GM23248 (cell line): ENCODE results near the gene USF2. TPM values are rescaled to one million over a fixed set of nuclear protein-coding genes. Genes with fewer than 3 reads are reported as not detected.
A peak's percentile ranks its signal among the peaks of the same experiment; 100 is the strongest.

Experiments used
- DNase-seq: peaks from one replicate; pipeline ENCODE4 v3.0.0-alpha.2; 2015
- H2AFZ ChIP-seq: fragments of 200-600 bp; sonication (generic); 2 replicates; pipeline ENCODE4 v1.6.1; 2016; ENCODE audit warnings: antibody characterized with exemption
- H3F3A ChIP-seq: fragments of 200-600 bp; sonication (generic); 2 replicates; pipeline ENCODE4 v1.6.1; 2016; ENCODE audit warnings: mild to moderate bottlenecking, antibody characterized with exemption, mixed run types; ENCODE audit not compliant: insufficient read depth
- H3K27ac ChIP-seq: fragments of 200-600 bp; sonication (generic); 2 replicates; pipeline ENCODE4 v1.5.1; 2016; ENCODE audit warnings: mild to moderate bottlenecking
- H3K27me3 ChIP-seq: fragments of 200-600 bp; sonication (generic); replicated peaks from 2 replicates; pipeline ENCODE4 v1.6.1; 2016; ENCODE audit warnings: mild to moderate bottlenecking; ENCODE audit not compliant: insufficient read depth
- H3K36me3 ChIP-seq: fragments of 200-600 bp; sonication (generic); 2 replicates; pipeline ENCODE4 v1.6.1; 2016; ENCODE audit warnings: low read depth, mild to moderate bottlenecking
- H3K4me1 ChIP-seq: fragments of 200-600 bp; sonication (generic); 2 replicates; pipeline ENCODE4 v1.6.1; 2016; ENCODE audit warnings: mild to moderate bottlenecking; ENCODE audit not compliant: insufficient read depth
- H3K4me2 ChIP-seq: fragments of 200-600 bp; sonication (generic); one replicate; pipeline ENCODE4 v1.6.1; 2016; ENCODE audit warnings: mild to moderate bottlenecking; ENCODE audit not compliant: unreplicated experiment
- H3K4me3 ChIP-seq: fragments of 200-600 bp; sonication (generic); 2 replicates; pipeline ENCODE4 v1.5.1; 2016; ENCODE audit warnings: mild to moderate bottlenecking
- H3K79me2 ChIP-seq: fragments of 200-600 bp; sonication (generic); 2 replicates; pipeline ENCODE4 v1.6.1; 2016; ENCODE audit warnings: mild to moderate bottlenecking; ENCODE audit not compliant: insufficient read depth
- H3K9ac ChIP-seq: fragments of 200-600 bp; sonication (generic); 2 replicates; pipeline ENCODE4 v1.6.1; 2016; ENCODE audit warnings: mild to moderate bottlenecking
- H3K9me2 ChIP-seq: fragments of 200-600 bp; sonication (generic); 2 replicates; pipeline ENCODE4 v1.6.1; 2016; ENCODE audit warnings: mixed run types, mild to moderate bottlenecking, moderate library complexity; ENCODE audit not compliant: insufficient read depth
- H3K9me3 ChIP-seq: fragments of 200-600 bp; sonication (generic); one replicate; pipeline ENCODE4 v1.6.1; 2017; ENCODE audit warnings: low read depth
- H4K20me1 ChIP-seq: fragments of 200-600 bp; sonication (generic); 2 replicates; pipeline ENCODE4 v1.6.0; 2016; ENCODE audit not compliant: insufficient read depth
- EZH2 ChIP-seq: fragments of 200-600 bp; sonication (generic); IDR thresholded peaks from 2 replicates; pipeline ENCODE4 v1.6.1; 2018; ENCODE audit warnings: antibody characterized with exemption, mild to moderate bottlenecking; ENCODE audit not compliant: insufficient read depth, poor library complexity, severe bottlenecking
- EZH2phosphoT487 ChIP-seq: fragments of 200-600 bp; sonication (generic); IDR thresholded peaks from 2 replicates; pipeline ENCODE4 v1.6.1; 2018; ENCODE audit warnings: antibody characterized with exemption, moderate library complexity, mild to moderate bottlenecking, low read depth; ENCODE audit not compliant: insufficient read depth
- WGBS, 2 experiments: methylation state at CpG; one replicate each; pipeline ENCODE4 v1.1.6; 2015 to 2017; ENCODE audit warnings: low lambda C conversion rate in 2 of 2, low coverage in 1 of 2; ENCODE audit errors: missing lambda C conversion rate in 2 of 2; 5-methylcytosine and 5-hydroxymethylcytosine counted together
- in situ Hi-C: fragments of 300-500 bp; cut with MboI; formaldehyde crosslinking; loops from 2 replicates; pipeline ENCODE4 v1.15.0; 2020
- polyA plus RNA-seq: library from polyadenylated mRNA; unstranded; fragments of >200 nt; fragmentation: Nextera tagmentation; extraction: Ambion mirVana; gene quantifications from 2 replicates; pipeline ENCODE4 v1.2.1, GENCODE V29; 2016
- total RNA-seq: library from RNA; depleted of rRNA; stranded (reverse); fragments of >200 nt; shearing (Covaris generic); gene quantifications from 2 replicates; pipeline ENCODE4 v1.2.3, GENCODE V29; 2014

Gene USF2
- total and polyA plus RNA-seq, 2 experiments from 2014 or later: 10.4 to 64.6 TPM

GRCh38 chr19:35318679-35319448 is 50.1 kb downstream of the USF2 start:
- peak overlapping the region; percentile 35; the same call in 1 of the 2 replicates for H2AFZ ChIP-seq
- no peak overlapping the region for H3K4me3 ChIP-seq
- in situ Hi-C loops: no loop called here
- no peaks in the 10 kb centered on the region for H4K20me1 ChIP-seq
- no peaks in the 10 kb centered on the region for H3K79me2 ChIP-seq
- peak overlapping the region; percentile 76 for H3K27ac ChIP-seq
- peak overlapping the region; percentile 70 for H3K9ac ChIP-seq
- no peaks in the 10 kb centered on the region for H3K36me3 ChIP-seq
- H3K27me3 ChIP-seq: no peaks in the 10 kb centered on the region
- H3K9me3 ChIP-seq: no peaks in the 10 kb centered on the region
- H3K9me2 ChIP-seq: no peaks in the 10 kb centered on the region
- peak overlapping the region; percentile 12 for H3K4me2 ChIP-seq
- 33 to 36% methylated on average over 16 of the region's 16 CpGs for WGBS, 2 experiments
- no peak for TF ChIP-seq EZH2
- no peak for TF ChIP-seq EZH2phosphoT487
- H3K4me1 ChIP-seq: peaks cover 10% of the 10 kb centered on the region
- peak; percentile 97 for DNase-seq
- H3F3A ChIP-seq: peaks cover 4% of the 10 kb centered on the region; the same call in 1 of the 2 replicates

- Histone ChIP-seq H3K9ac (no peak overlapping the region), H3K4me3 (no peak overlapping the region), H3K4me2 (no peak overlapping the region), H3K27ac (no peak overlapping the region), H3K79me2 (no peaks in the 10 kb centered on the region), H2AFZ (no peak overlapping the region), H3K4me1 (peaks cover 10% of the 10 kb centered on the region), H3K9me3 (no peaks in the 10 kb centered on the region), H3K9me2 (no peaks in the 10 kb centered on the region), H3K36me3 (no peaks in the 10 kb centered on the region), H3K27me3 (no peaks in the 10 kb centered on the region), H3F3A (peaks cover 4% of the 10 kb centered on the region; the same call in 1 of the 2 replicates), H4K20me1 (no peaks in the 10 kb centered on the region)
- in situ Hi-C loops: no loop called here
- DNase-seq: no peak
- TF ChIP-seq EZH2phosphoT487: no peak
- no peak for TF ChIP-seq EZH2
- 83% methylated on average over 12 of the region's 12 CpGs for WGBS, 2 experiments
These were observed 51.4 kb downstream of the USF2 start for GRCh38 chr19:35320065-35320713.

- H3K27me3 ChIP-seq: peaks cover 7% of the 10 kb centered on the region; the same call in 1 of the 2 replicates
- in situ Hi-C loops: no loop called here
- H4K20me1 ChIP-seq: no peaks in the 10 kb centered on the region
- 81 to 85% methylated on average over 2 of the region's 2 CpGs for WGBS, 2 experiments
- no peaks in the 10 kb centered on the region for H3K79me2 ChIP-seq
- H3K9me2 ChIP-seq: no peaks in the 10 kb centered on the region
- H3K4me1 ChIP-seq: peaks cover 10% of the 10 kb centered on the region
- no peak overlapping the region for H2AFZ ChIP-seq
- no peak for DNase-seq
- H3K4me2 ChIP-seq: no peak overlapping the region
- H3K36me3 ChIP-seq: no peaks in the 10 kb centered on the region
- no peak overlapping the region for H3K4me3 ChIP-seq
- TF ChIP-seq EZH2 (no peak), EZH2phosphoT487 (no peak)
- no peak overlapping the region for H3K9ac ChIP-seq
- peaks cover 4% of the 10 kb centered on the region; the same call in 1 of the 2 replicates for H3F3A ChIP-seq
- H3K9me3 ChIP-seq: no peaks in the 10 kb centered on the region
- H3K27ac ChIP-seq: no peak overlapping the region
These were observed 52.5 kb downstream of the USF2 start for GRCh38 chr19:35321291-35321690.

DNA sequence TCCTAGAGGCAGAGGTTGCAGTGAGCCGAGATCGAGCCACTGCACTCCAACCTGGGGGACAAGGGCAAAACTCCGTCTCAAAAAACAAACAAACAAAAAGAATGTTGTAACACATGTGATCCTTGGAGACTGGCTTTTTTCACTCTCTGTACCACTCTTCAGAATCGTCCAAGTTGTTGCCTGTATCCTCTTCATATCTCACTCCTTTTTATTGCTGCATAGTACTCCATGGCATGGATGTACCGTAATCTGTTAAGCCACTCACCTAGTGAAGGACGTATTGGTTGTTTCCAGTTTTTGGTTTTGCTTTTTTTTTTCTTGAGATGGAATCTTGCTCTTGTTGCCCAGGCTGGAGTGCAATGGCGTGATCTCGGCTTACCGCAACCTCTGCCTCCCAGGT is 53.3 kb downstream of the USF2 start:
- Histone ChIP-seq H3K27ac (no peak overlapping the region), H3K79me2 (no peaks in the 10 kb centered on the region), H4K20me1 (no peaks in the 10 kb centered on the region), H2AFZ (no peak overlapping the region), H3K36me3 (no peaks in the 10 kb centered on the region), H3K4me1 (peaks cover 10% of the 10 kb centered on the region), H3K9ac (no peak overlapping the region), H3F3A (peaks cover 4% of the 10 kb centered on the region; the same call in 1 of the 2 replicates), H3K27me3 (peaks cover 10% of the 10 kb centered on the region; the same call in 1 of the 2 replicates), H3K4me3 (no peak overlapping the region), H3K9me2 (no peaks in the 10 kb centered on the region), H3K4me2 (no peak overlapping the region), H3K9me3 (no peaks in the 10 kb centered on the region)
- in situ Hi-C loops: no loop called here
- TF ChIP-seq EZH2: no peak
- no peak for TF ChIP-seq EZH2phosphoT487
- 93 to 95% methylated on average over 9 of the region's 9 CpGs for WGBS, 2 experiments
- DNase-seq: no peak
